GM12892 (cell line): ENCODE measurements around the gene TMEM100.

Source experiments
- DNase-seq: peaks from one replicate; pipeline ENCODE4 v3.0.0; 2011; ENCODE audit not compliant: insufficient read length
- FAIRE-seq: peaks from 2 replicates; lab custom pipeline; 2011; peaks lifted over from hg19 to GRCh38; lab: Jason Lieb, UNC
- POLR2A ChIP-seq: IDR thresholded peaks from 2 replicates; pipeline ENCODE4 v1.6.1; 2011; ENCODE audit warnings: low read depth, low read length, control low read depth
- POLR2AphosphoS5 ChIP-seq: IDR thresholded peaks from 2 replicates; pipeline ENCODE4 v1.6.1; 2011; ENCODE audit warnings: low read depth, low read length, control low read depth
- TAF1 ChIP-seq: IDR thresholded peaks from 2 replicates; pipeline ENCODE4 v1.6.1; 2011; ENCODE audit warnings: low read depth, mild to moderate bottlenecking, control low read depth, low read length, borderline replicate concordance

Gene TMEM100

DNA sequence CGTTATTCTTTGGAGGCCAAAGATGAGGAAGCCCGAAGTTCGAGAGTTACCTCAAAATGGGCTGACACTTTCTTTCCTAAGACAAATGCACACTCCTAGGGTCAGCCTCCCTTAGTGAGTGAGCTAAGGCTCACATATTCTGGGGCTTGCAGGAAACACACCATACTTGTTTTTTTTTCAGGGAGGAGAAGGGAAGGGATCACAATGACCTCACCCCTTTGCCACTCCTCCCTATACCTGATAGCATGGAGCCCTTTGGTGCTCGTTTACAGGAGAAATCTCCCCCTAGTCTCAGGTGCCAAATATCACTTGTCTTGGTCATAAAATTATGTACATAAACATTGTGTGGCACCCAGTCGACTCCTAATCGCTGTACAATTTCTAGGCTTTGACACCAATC, 4.6 kb upstream of the TMEM100 start:
- no peak for FAIRE-seq
- DNase-seq = no peak
- TF ChIP-seq POLR2A (no peak), TAF1 (no peak), POLR2AphosphoS5 (no peak)

DNA sequence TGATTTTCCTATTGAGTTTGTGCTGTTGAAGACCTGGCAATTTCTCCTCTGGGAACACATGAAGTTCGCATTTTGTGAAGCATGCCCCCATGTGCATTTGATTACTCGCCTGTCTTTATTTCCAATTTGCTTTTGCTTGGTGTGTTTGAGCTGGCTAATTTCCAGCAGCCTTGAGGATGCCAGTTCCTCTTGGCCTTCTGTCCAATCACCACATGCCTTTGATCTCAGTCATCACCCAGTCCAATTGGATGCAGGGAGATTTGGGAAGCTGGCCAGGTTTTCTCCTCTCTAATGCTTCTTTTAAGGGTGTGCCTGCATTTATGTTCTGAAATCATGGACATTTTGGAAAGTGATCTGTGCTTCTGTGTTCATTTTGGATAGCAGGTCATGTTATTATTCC, 3.8 kb upstream of the TMEM100 start:
- FAIRE-seq = no peak
- no peak for DNase-seq
- TF ChIP-seq TAF1 (no peak), POLR2A (no peak), POLR2AphosphoS5 (no peak)

- no peak for TF ChIP-seq POLR2A
- no peak for TF ChIP-seq TAF1
- no peak for TF ChIP-seq POLR2AphosphoS5
- FAIRE-seq (no peak), DNase-seq (no peak)
Observed at GRCh38 chr17:55723488-55723848, 804 bp upstream of the TMEM100 start.

DNA sequence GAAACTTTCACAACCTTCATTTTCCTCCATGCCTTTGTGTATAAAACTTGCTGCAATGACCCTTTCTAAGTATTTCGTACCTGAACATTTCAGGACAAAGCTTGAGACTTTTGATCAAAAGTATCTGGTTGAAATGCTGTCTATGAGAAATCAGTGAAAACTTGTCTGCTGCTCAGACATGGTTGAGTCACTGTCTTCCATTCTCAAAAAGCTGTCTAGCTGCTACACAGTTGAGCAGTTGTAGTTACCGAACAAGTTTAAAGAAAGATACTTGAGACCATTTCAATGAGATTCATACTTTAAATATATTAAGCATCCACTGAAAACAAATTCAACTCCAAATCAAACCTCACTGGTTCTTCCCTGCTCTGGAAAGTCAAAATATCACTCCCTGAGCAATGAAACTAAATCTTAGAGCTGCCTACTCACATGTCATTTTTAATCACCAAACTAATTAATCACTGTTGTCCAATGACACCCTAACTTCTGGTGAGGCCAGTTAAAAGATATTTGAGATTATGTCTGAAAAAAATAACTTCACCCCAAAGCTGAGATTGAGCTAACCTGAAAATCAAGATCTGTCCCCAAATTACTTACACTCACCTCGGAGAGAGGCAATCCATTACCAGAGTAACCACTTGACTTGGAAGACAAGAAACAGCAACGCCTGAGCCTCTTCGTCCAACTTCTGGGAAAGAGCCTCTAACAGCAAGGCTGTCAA, 488 bp downstream of the TMEM100 start:
- TF ChIP-seq TAF1 = no peak
- no peak for TF ChIP-seq POLR2A
- TF ChIP-seq POLR2AphosphoS5 = no peak
- FAIRE-seq (no peak), DNase-seq (no peak)

DNA sequence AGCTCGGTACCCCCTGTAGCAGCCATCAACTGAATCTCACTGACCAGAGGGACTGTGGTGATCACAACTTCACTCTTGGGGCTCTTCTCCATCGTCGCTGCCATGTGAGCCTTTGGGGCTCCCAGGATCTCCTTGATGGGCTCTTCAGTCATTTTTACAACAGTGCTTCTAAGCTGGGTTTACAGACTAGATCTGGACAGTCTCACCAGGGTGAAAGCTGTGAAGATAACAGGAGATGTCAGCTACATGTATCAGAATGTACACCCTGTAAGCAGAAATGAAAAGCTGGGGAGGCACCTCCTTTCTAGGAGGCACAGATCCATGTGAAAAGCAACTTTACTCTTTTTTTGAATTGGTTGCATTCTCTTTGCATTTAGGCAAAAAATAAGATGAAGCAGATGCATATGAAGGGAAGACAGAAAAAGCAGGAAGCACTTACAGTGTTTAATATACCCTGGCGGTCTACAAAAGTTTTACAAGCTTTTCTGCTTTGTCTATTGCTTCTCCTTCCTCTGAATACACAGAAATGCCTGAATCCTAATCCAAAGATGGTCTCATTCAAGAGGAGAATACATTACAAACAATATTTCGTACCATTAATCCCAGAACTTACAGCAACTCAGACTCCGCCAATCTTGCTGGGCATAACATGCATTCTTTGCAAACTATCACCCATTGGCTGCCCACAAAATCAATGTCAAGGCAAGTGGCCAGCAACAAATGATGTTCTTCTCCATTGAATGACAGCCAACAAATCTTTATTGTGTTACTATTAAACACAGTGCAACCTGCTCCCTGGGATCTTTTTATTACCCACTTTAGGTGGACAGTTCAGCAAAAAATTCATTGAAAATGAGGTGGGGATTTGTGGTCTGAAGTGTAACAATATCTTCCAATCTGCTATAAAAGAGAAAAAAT, 1.5 kb downstream of the TMEM100 start:
- FAIRE-seq = no peak
- TF ChIP-seq TAF1 = no peak
- DNase-seq = no peak

GRCh38 chr17:55717898-55718735, 4.5 kb downstream of the TMEM100 start:
- TF ChIP-seq POLR2AphosphoS5 (no peak), TAF1 (no peak), POLR2A (no peak)
- peak; percentile 5 for DNase-seq
- peak; percentile 27 for FAIRE-seq

GRCh38 chr17:55717432-55717831, 5.2 kb downstream of the TMEM100 start:
- FAIRE-seq (no peak), DNase-seq (no peak)
- TF ChIP-seq POLR2AphosphoS5 (no peak), TAF1 (no peak), POLR2A (no peak)

DNA sequence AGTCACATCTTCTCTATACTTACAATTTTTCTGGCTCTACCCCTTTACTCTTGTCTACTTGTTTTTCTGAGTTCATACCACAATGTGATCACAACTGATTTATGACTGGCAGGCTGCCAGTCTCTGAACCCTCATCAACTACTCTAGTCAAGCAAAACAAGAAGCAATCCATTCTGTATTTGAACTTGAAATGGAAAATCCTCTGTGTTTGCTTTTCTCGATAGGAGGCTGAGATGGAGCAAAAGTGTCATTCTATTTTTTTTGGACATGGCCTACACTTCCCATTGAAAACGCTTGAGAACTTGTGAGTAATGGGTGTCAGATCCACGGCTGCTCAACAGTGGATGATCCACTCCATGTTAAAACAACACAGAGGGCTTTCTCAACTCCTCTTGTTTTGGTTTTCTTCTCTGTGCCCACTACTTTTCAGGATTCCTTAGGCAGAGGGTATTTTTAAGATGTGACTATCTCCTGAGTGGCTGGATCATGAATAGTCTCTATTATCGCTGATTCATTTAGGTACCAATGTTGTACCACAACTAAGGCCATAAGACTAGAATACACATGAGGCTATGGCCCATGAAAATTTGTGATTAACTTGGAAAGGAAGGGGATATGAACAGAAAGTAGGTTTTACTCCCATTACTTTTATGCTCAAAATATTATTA, 11.7 kb downstream of the TMEM100 start:
- FAIRE-seq (no peak), DNase-seq (no peak)
- TF ChIP-seq TAF1 (no peak), POLR2A (no peak), POLR2AphosphoS5 (no peak)

DNA sequence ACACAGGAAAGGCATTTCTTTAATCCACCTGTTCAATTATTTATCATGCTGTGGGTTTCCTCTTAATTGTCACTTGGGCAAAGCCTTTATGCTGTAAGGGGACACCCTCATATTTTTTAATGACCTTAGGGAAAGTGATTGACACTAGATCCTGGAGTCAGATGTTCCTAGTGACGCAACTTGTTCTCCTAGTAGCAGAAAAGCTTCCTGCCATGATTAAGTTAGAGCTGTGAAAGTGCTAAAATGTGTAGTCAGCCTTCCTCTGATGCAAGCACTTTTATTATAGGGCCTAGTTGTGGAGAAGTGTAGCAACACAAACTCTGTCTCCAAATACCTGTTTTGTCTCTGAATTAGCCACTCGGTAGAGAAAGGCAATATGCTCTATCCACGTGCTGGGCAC, 12.3 kb downstream of the TMEM100 start:
- DNase-seq (no peak), FAIRE-seq (no peak)
- TF ChIP-seq POLR2AphosphoS5 = no peak
- no peak for TF ChIP-seq TAF1
- TF ChIP-seq POLR2A = no peak

DNA sequence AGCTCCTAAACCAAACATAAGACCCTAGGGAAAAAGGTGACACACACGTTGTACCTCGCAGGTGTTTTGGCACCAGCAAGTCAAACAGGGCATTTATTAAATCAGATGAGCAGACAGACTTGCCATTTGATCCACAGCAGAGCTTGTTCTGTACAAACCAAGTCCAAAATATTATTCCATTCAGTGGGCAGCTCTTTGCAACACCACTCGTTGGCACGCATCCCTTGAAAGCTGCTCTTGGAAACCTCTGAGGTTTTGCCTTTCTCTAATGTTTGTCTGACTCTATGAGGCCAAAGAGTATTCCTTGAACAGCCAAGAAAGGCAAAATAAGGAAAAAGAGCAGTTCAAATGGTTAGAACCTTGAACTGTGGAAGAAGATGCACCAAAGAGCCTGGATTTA, 12.7 kb downstream of the TMEM100 start:
- DNase-seq (no peak), FAIRE-seq (no peak)
- no peak for TF ChIP-seq POLR2A

- DNase-seq (no peak), FAIRE-seq (no peak)
- TF ChIP-seq POLR2AphosphoS5 (no peak), POLR2A (no peak), TAF1 (no peak)
Observed at GRCh38 chr17:55709440-55709839, 13.2 kb downstream of the TMEM100 start.
